ENCODE data around the gene DNAJC8. TPM values are rescaled to one million over a fixed set of nuclear protein-coding genes. Genes with fewer than 3 reads are reported as not detected.

DNAJC8 gene
- total and polyA plus RNA-seq, 2 of the 4 experiments (the other 2 are of a cell fraction) = 53.6 to 81.0 TPM

GRCh38 chr1:28199328-28200233 is 33.2 kb downstream of the DNAJC8 start:
- Histone ChIP-seq H3K4me2 (ENCODE audit: low read depth, low read length) (no peak overlapping the region), H3K56ac (ENCODE audit: extremely low read depth, insufficient read depth, low read length) (no peak overlapping the region), H3K4me3 (ENCODE audit: insufficient read depth, low read depth, low read length) (no peak overlapping the region), H4K8ac (ENCODE audit: low read depth in 2 of 2, low read length in 2 of 2) (no peak overlapping the region), H3K14ac (replicated peaks; ENCODE audit: low read depth, low read length) (no peak overlapping the region), H2BK5ac (ENCODE audit: low read depth, low read length, poor library complexity, severe bottlenecking) (no peak overlapping the region), H3K9me3 (ENCODE audit: control insufficient read depth, insufficient read depth, low read length) (no peaks in the 10 kb centered on the region), H3K36me3 (ENCODE audit: control insufficient read depth, insufficient read depth, low read length) (peaks cover 48% of the 10 kb centered on the region), H2BK120ac (ENCODE audit: low read depth, low read length) (no peak overlapping the region), H2AK5ac (ENCODE audit: low read depth, low read length) (no peak overlapping the region), H2AK9ac (replicated peaks; ENCODE audit: low read depth, low read length, poor library complexity) (no peak overlapping the region), H2BK15ac (ENCODE audit: low read depth, low read length) (no peak overlapping the region), H3K23ac (ENCODE audit: low read depth, low read length) (no peak overlapping the region), H3K4me1 (ENCODE audit: control insufficient read depth, insufficient read depth, low read length) (peaks cover 2% of the 10 kb centered on the region; the same call in 1 of the 2 replicates), H4K5ac (ENCODE audit: low read depth, low read length) (no peak overlapping the region), H4K20me1 (ENCODE audit: insufficient read depth, low read length) (no peaks in the 10 kb centered on the region), H3K27me3 (ENCODE audit: control insufficient read depth, insufficient read depth, low read length) (no peaks in the 10 kb centered on the region), H2BK20ac (ENCODE audit: low read depth, low read length) (no peak overlapping the region), H2AFZ (replicated peaks; ENCODE audit: low read length, poor library complexity) (no peak overlapping the region), H3K79me1 (ENCODE audit: low read depth in 1 of 2, low read length in 2 of 2) (0 out of 4 replicates have a peak, but pooled peaks cover 0 to 6% of the 10 kb centered on the region in 2 experiments), H3K9me1 (ENCODE audit: insufficient read depth, low read length) (0 out of 2 replicates have a peak, but pooled peaks cover 4% of the 10 kb centered on the region), H3K27ac (ENCODE audit: insufficient read depth, low read length) (no peak overlapping the region), H3K9ac (ENCODE audit: low read depth, low read length) (no peak overlapping the region), H3K18ac (ENCODE audit: low read depth, low read length) (no peak overlapping the region), H4K91ac (ENCODE audit: insufficient read depth, low read depth, low read length) (no peak overlapping the region), H3K4ac (ENCODE audit: low read depth, low read length) (no peak overlapping the region)
- TF ChIP-seq, protein P1, sequence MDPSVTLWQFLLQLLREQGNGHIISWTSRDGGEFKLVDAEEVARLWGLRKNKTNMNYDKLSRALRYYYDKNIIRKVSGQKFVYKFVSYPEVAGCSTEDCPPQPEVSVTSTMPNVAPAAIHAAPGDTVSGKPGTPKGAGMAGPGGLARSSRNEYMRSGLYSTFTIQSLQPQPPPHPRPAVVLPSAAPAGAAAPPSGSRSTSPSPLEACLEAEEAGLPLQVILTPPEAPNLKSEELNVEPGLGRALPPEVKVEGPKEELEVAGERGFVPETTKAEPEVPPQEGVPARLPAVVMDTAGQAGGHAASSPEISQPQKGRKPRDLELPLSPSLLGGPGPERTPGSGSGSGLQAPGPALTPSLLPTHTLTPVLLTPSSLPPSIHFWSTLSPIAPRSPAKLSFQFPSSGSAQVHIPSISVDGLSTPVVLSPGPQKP (IDR thresholded peaks at IDR 0.05; ENCODE audit: borderline replicate concordance, low read depth, low read length) = no peak
- TF ChIP-seq CHD1 (IDR thresholded peaks at IDR 0.05; ENCODE audit: low read depth, low read length) (no peak), MXI1 (IDR thresholded peaks at IDR 0.05; ENCODE audit: borderline replicate concordance, low read depth, low read length) (no peak), NFE2L2 (IDR thresholded peaks at IDR 0.05; ENCODE audit: low read depth, low read length) (no peak), MAFK (IDR thresholded peaks at IDR 0.05; ENCODE audit: low read depth, low read length) (no peak), FOS (IDR thresholded peaks at IDR 0.05; ENCODE audit: low read depth, low read length) (no peak), POLR2A (IDR thresholded peaks at IDR 0.05; ENCODE audit: low read depth, low read length) (no peak)
- TF ChIP-seq, protein P2, sequence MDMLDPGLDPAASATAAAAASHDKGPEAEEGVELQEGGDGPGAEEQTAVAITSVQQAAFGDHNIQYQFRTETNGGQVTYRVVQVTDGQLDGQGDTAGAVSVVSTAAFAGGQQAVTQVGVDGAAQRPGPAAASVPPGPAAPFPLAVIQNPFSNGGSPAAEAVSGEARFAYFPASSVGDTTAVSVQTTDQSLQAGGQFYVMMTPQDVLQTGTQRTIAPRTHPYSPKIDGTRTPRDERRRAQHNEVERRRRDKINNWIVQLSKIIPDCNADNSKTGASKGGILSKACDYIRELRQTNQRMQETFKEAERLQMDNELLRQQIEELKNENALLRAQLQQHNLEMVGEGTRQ (IDR thresholded peaks at IDR 0.05; ENCODE audit: low read depth, low read length) = no peak
- in situ Hi-C loops (cut with MboI; ENCODE audit: low sequenced_read_pairs) = loop anchor here (25.0 kb wide), 1 partner anchor 337 kb away; the partner anchor contains the start of gene THEMIS2
- 96% methylated on average over 4 of the region's 8 CpGs; no CpG with 5 or more reads in 1 of the 2 experiments for WGBS, 2 experiments (ENCODE audit: extremely low coverage in 2 of 2, insufficient read length in 1 of 2)
- intact Hi-C loops (cut with micrococcal nuclease) = loop anchor here (10.0 kb wide), 1 partner anchor 345 kb away; no protein-coding TSS in a partner anchor
- dilution Hi-C loops (cut with HindIII; ENCODE audit: low sequenced_read_pairs, unreplicated experiment) = no loop called here
- DNase-seq (no peak), ATAC-seq (ENCODE audit: low read depth) (no peak)
- POLR2A ChIA-PET (ENCODE audit: unreplicated experiment) = no interaction called here
- CTCF ChIA-PET = no interaction called here
- no TSS peak for BruUV-seq (replicated peaks)
